H1 (cell line): Measurements from ENCODE around the gene TTC22.

ENCODE experiments used
- CTCF ChIP-seq, 3 experiments: IDR thresholded peaks; 1 replicate in 2 of 3; 2 replicates in 1 of 3; pipeline versions ENCODE4 v1.5.1 to v1.6.1; 2011; ENCODE audit warnings: low read length in 3 of 3, mild to moderate bottlenecking in 3 of 3, inconsistent platforms in 2 of 3, low read depth in 1 of 3, moderate library complexity in 1 of 3; ENCODE audit not compliant: insufficient read depth in 1 of 3; ENCODE audit errors: control extremely low read depth in 1 of 3
- EP300 ChIP-seq, 2 experiments: IDR thresholded peaks; 1 replicate in 1 of 2; 2 replicates in 1 of 2; pipeline ENCODE4 v1.6.1; 2011 to 2012; ENCODE audit warnings: low read depth in 2 of 2, low read length in 2 of 2, mild to moderate bottlenecking in 2 of 2, borderline replicate concordance in 1 of 2, inconsistent platforms in 1 of 2, moderate library complexity in 1 of 2
- NRF1 ChIP-seq: IDR thresholded peaks from 2 replicates; pipeline ENCODE4 v1.6.1; 2011; ENCODE audit warnings: mild to moderate bottlenecking, low read depth, low read length, improper control_type of control experiment
- POLR2A ChIP-seq, 2 experiments: IDR thresholded peaks; 1 replicate in 1 of 2; 2 replicates in 1 of 2; pipeline ENCODE4 v1.6.1; 2011; ENCODE audit warnings: low read depth in 2 of 2, low read length in 2 of 2, mild to moderate bottlenecking in 2 of 2; ENCODE audit errors: control extremely low read depth in 1 of 2
- RAD21 ChIP-seq, 2 experiments: IDR thresholded peaks in 1 of 2; conservative IDR thresholded peaks in 1 of 2; 2 replicates each; pipeline ENCODE4 v1.6.1; 2011; ENCODE audit warnings: low read depth in 2 of 2, low read length in 2 of 2, improper control_type of control experiment in 1 of 2, inconsistent platforms in 1 of 2, mild to moderate bottlenecking in 1 of 2, moderate library complexity in 1 of 2

- TF ChIP-seq EP300 (IDR thresholded peaks at IDR 0.05; ENCODE audit: borderline replicate concordance in 1 of 2, low read depth in 2 of 2, low read length in 2 of 2), result no peak
- TF ChIP-seq RAD21 (IDR thresholded peaks at IDR 0.05 in 1 of 2, conservative IDR thresholded peaks at IDR 0.05 in 1 of 2; ENCODE audit: low read depth in 2 of 2, low read length in 2 of 2), result peak; percentile 98
- TF ChIP-seq POLR2A (IDR thresholded peaks at IDR 0.05; ENCODE audit: control extremely low read depth in 1 of 2, low read depth in 2 of 2, low read length in 2 of 2), result no peak
- TF ChIP-seq CTCF (IDR thresholded peaks at IDR 0.05; ENCODE audit: control extremely low read depth in 1 of 3, insufficient read depth in 1 of 3, low read depth in 1 of 3, low read length in 3 of 3), result peak; percentile 91 to 96 (median 91)
- TF ChIP-seq NRF1, result no peak
Observed at GRCh38 chr1:54810153-54810942, 9.2 kb upstream of the TTC22 start.
